GM12892 (cell line): Measurements from ENCODE around the gene BCLAF1.

Experiments used
- POLR2A ChIP-seq: IDR thresholded peaks from 2 replicates; pipeline ENCODE4 v1.6.1; 2011; ENCODE audit warnings: low read depth, low read length, control low read depth
- POLR2AphosphoS5 ChIP-seq: IDR thresholded peaks from 2 replicates; pipeline ENCODE4 v1.6.1; 2011; ENCODE audit warnings: low read depth, low read length, control low read depth

GRCh38 chr6:136244061-136244616, 45.5 kb downstream of the BCLAF1 start:
- TF ChIP-seq POLR2A (no peak), POLR2AphosphoS5 (no peak)
